GM11168 (cell line): ENCODE measurements around the gene COIL.
"Not testable (repeated sequence)": the region's sequence is repeated elsewhere in the genome, so short reads cannot be mapped to it uniquely, and the experiment has no call there.

Source experiments
- in situ Hi-C: fragments of 300-500 bp; cut with MboI; formaldehyde crosslinking; loops from one replicate; pipeline ENCODE4 v1.12.0; 2022; ENCODE audit warnings: low sequenced_read_pairs; ENCODE audit not compliant: unreplicated experiment

The COIL gene

GRCh38 chr17:56960596-56961538 is at the start of gene COIL:
TSS of gene COIL (minus strand) at chr17:56961050. CDS start at chr17:56961019, 31 bp downstream.
- in situ Hi-C loops: no loop called here

GRCh38 chr17:57010487-57010886 is 49.6 kb upstream of the COIL start:
- in situ Hi-C loops: no loop called here

GRCh38 chr17:57009737-57010445 is 49.0 kb upstream of the COIL start:
- in situ Hi-C loops: no loop called here

GRCh38 chr17:57008958-57009357 is 48.1 kb upstream of the COIL start:
- in situ Hi-C loops: no loop called here

GRCh38 chr17:57006040-57006439 is 45.2 kb upstream of the COIL start:
- in situ Hi-C loops: no loop called here

GRCh38 chr17:57004944-57005579 is 44.2 kb upstream of the COIL start:
- in situ Hi-C loops: no loop called here

- in situ Hi-C loops: no loop called here
These were observed 42.1 kb upstream of the COIL start for GRCh38 chr17:57002904-57003303.

GRCh38 chr17:57001541-57001940 is 40.7 kb upstream of the COIL start:
- in situ Hi-C loops: no loop called here

- in situ Hi-C loops: no loop called here
These were observed 36.5 kb upstream of the COIL start for GRCh38 chr17:56997313-56997712.

- in situ Hi-C loops: no loop called here
These were observed 34.9 kb upstream of the COIL start for GRCh38 chr17:56995766-56996165.

GRCh38 chr17:56994009-56994792 is 33.4 kb upstream of the COIL start:
- in situ Hi-C loops: no loop called here

- in situ Hi-C loops: no loop called here
These were observed 31.5 kb upstream of the COIL start for GRCh38 chr17:56992364-56992763.

- in situ Hi-C loops: no loop called here
These were observed 28.2 kb upstream of the COIL start for GRCh38 chr17:56988901-56989572.

GRCh38 chr17:56987283-56987834 is 26.5 kb upstream of the COIL start:
- in situ Hi-C loops: no loop called here

GRCh38 chr17:56985371-56986162 is 24.7 kb upstream of the COIL start:
- in situ Hi-C loops: no loop called here

GRCh38 chr17:56983366-56983765 is 22.5 kb upstream of the COIL start:
- in situ Hi-C loops: no loop called here

GRCh38 chr17:56982312-56982711 is 21.5 kb upstream of the COIL start:
- in situ Hi-C loops: no loop called here

GRCh38 chr17:56980526-56980925 is 19.7 kb upstream of the COIL start:
- in situ Hi-C loops: not testable (repeated sequence)

- in situ Hi-C loops: no loop called here
These were observed 18.2 kb upstream of the COIL start for GRCh38 chr17:56979091-56979480.
